ENCODE measurements around the gene FRY.

Gene FRY

GRCh38 chr13:32165796-32166195, 134.2 kb downstream of the FRY start:
- Histone ChIP-seq H3K4me3 (ENCODE audit: low read length) (no peak overlapping the region), H3K79me2 (ENCODE audit: low read length) (no peaks in the 10 kb centered on the region), H3K9me3 (ENCODE audit: insufficient read depth, low read length) (no peaks in the 10 kb centered on the region), H3K27me3 (ENCODE audit: low read depth, low read length) (no peaks in the 10 kb centered on the region), H3K4me1 (ENCODE audit: low read length) (peaks cover 7% of the 10 kb centered on the region; the same call in 1 of the 2 replicates), H2AFZ (ENCODE audit: low read depth, low read length) (no peak overlapping the region), H3K36me3 (replicated peaks; ENCODE audit: low read depth, low read length) (no peaks in the 10 kb centered on the region), H3K4me2 (ENCODE audit: low read length) (no peak overlapping the region), H3K9ac (ENCODE audit: low read length) (no peak overlapping the region), H3K27ac (ENCODE audit: low read length) (no peak overlapping the region), H4K20me1 (ENCODE audit: insufficient read depth, low read length) (no peaks in the 10 kb centered on the region)
- TF ChIP-seq, protein P1, sequence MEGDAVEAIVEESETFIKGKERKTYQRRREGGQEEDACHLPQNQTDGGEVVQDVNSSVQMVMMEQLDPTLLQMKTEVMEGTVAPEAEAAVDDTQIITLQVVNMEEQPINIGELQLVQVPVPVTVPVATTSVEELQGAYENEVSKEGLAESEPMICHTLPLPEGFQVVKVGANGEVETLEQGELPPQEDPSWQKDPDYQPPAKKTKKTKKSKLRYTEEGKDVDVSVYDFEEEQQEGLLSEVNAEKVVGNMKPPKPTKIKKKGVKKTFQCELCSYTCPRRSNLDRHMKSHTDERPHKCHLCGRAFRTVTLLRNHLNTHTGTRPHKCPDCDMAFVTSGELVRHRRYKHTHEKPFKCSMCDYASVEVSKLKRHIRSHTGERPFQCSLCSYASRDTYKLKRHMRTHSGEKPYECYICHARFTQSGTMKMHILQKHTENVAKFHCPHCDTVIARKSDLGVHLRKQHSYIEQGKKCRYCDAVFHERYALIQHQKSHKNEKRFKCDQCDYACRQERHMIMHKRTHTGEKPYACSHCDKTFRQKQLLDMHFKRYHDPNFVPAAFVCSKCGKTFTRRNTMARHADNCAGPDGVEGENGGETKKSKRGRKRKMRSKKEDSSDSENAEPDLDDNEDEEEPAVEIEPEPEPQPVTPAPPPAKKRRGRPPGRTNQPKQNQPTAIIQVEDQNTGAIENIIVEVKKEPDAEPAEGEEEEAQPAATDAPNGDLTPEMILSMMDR (IDR thresholded peaks at IDR 0.05; ENCODE audit: low read depth, low read length): no peak
- TF ChIP-seq EZH2phosphoT487 (IDR thresholded peaks at IDR 0.05; ENCODE audit: low read depth): no peak

DNA sequence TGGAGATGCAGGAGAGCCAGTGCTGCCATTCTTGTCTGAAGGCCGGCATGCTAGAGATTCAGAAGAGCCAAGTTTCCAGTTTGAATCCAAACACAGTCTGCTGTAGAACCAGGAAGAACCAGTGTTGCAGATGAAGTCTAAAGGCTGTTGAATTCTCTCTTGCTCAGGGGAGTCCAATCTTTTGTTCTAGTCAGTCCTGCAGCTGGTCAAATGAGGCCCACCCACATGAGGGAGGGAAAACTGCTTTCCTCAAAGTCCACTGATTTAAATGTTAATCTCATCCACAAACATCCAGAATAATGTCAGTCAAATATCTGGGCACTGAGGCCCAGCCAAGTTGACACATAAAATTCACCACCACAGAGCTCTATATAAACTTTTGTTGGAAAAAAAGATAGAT, 136.6 kb downstream of the FRY start:
- H3K36me3 ChIP-seq (replicated peaks; ENCODE audit: low read depth, low read length): no peaks in the 10 kb centered on the region
- H2AFZ ChIP-seq (ENCODE audit: low read depth, low read length): no peak overlapping the region
- H3K9ac ChIP-seq (ENCODE audit: low read length): no peak overlapping the region
- no peak overlapping the region for H3K27ac ChIP-seq (ENCODE audit: low read length)
- TF ChIP-seq, protein P1 (IDR thresholded peaks at IDR 0.05; ENCODE audit: low read depth, low read length): no peak
- no peak for TF ChIP-seq EZH2phosphoT487 (IDR thresholded peaks at IDR 0.05; ENCODE audit: low read depth)
- H3K4me1 ChIP-seq (ENCODE audit: low read length): peaks cover 7% of the 10 kb centered on the region; the same call in 1 of the 2 replicates
- no peaks in the 10 kb centered on the region for H4K20me1 ChIP-seq (ENCODE audit: insufficient read depth, low read length)
- H3K9me3 ChIP-seq (ENCODE audit: insufficient read depth, low read length): no peaks in the 10 kb centered on the region
- H3K4me2 ChIP-seq (ENCODE audit: low read length): no peak overlapping the region
- H3K27me3 ChIP-seq (ENCODE audit: low read depth, low read length): no peaks in the 10 kb centered on the region
- H3K4me3 ChIP-seq (ENCODE audit: low read length): no peak overlapping the region
- H3K79me2 ChIP-seq (ENCODE audit: low read length): no peaks in the 10 kb centered on the region

DNA sequence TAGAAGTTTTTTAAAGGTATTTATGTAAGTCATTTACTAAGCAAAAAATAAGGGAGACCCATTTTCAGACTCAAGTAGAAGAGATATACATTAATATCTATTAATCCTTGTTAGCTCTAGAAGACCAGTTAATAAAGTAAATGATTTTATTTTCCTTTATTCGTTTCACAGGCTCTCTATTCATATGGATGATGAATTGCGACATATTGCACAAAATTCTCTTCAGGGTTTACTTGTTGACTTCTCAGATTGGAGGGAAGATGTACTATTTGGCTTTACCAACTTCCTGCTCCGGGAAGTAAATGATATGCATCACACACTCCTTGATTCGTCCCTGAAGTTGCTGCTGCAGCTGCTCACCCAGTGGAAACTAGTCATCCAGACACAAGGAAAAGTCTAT, 139.3 kb downstream of the FRY start:
- TF ChIP-seq EZH2phosphoT487 (IDR thresholded peaks at IDR 0.05; ENCODE audit: low read depth): no peak
- TF ChIP-seq, protein P1 (IDR thresholded peaks at IDR 0.05; ENCODE audit: low read depth, low read length): no peak
- H4K20me1 ChIP-seq (ENCODE audit: insufficient read depth, low read length): no peaks in the 10 kb centered on the region
- H3K27me3 ChIP-seq (ENCODE audit: low read depth, low read length): no peaks in the 10 kb centered on the region
- H3K4me1 ChIP-seq (ENCODE audit: low read length): no peaks in the 10 kb centered on the region
- H2AFZ ChIP-seq (ENCODE audit: low read depth, low read length): no peak overlapping the region
- no peaks in the 10 kb centered on the region for H3K36me3 ChIP-seq (replicated peaks; ENCODE audit: low read depth, low read length)
- H3K4me3 ChIP-seq (ENCODE audit: low read length): no peak overlapping the region
- H3K9me3 ChIP-seq (ENCODE audit: insufficient read depth, low read length): no peaks in the 10 kb centered on the region
- H3K4me2 ChIP-seq (ENCODE audit: low read length): no peak overlapping the region
- no peak overlapping the region for H3K9ac ChIP-seq (ENCODE audit: low read length)
- H3K79me2 ChIP-seq (ENCODE audit: low read length): no peaks in the 10 kb centered on the region
- H3K27ac ChIP-seq (ENCODE audit: low read length): no peak overlapping the region

DNA sequence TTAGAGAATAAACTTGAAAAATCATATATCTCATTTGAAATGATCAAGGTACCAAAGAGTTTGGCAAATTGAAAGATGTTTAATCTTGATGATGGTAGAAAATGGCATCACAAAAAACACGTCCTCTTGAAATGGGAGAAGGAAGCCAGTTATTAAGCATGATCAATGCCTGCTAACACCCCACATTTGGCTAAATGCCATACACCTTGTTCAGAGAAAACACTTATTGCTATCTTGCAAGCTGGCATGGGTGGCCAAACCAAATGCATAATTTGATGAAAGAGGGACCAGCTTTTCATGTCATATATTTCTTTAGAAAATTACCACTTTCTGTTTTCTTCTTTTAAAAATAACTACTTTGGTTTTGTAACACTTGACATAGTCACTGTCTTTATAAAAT, 142.3 kb downstream of the FRY start:
- Histone ChIP-seq H4K20me1 (ENCODE audit: insufficient read depth, low read length) (no peaks in the 10 kb centered on the region), H2AFZ (ENCODE audit: low read depth, low read length) (no peak overlapping the region), H3K27me3 (ENCODE audit: low read depth, low read length) (no peaks in the 10 kb centered on the region; the same call in 1 of the 2 replicates), H3K4me3 (ENCODE audit: low read length) (no peak overlapping the region), H3K9me3 (ENCODE audit: insufficient read depth, low read length) (no peaks in the 10 kb centered on the region), H3K79me2 (ENCODE audit: low read length) (no peaks in the 10 kb centered on the region), H3K27ac (ENCODE audit: low read length) (no peak overlapping the region), H3K4me1 (ENCODE audit: low read length) (no peaks in the 10 kb centered on the region), H3K36me3 (replicated peaks; ENCODE audit: low read depth, low read length) (no peaks in the 10 kb centered on the region), H3K9ac (ENCODE audit: low read length) (no peak overlapping the region), H3K4me2 (ENCODE audit: low read length) (no peak overlapping the region)
- TF ChIP-seq EZH2phosphoT487 (IDR thresholded peaks at IDR 0.05; ENCODE audit: low read depth): no peak
- TF ChIP-seq, protein P1 (IDR thresholded peaks at IDR 0.05; ENCODE audit: low read depth, low read length): no peak
